DND-41 (cell line): ENCODE results near the gene SNAP29.

Experiments used
- ATAC-seq: fragments of 200-7000 bp; cut with Tn5 transposase; 3 replicates; pipeline ENCODE4 v1.9.1; 2021; ENCODE audit warnings: low read depth; ENCODE audit not compliant: insufficient read depth
- DNase-seq: peaks from one replicate; pipeline ENCODE4 v3.0.0-alpha.2; 2020
- H2AFZ ChIP-seq: 2 replicates; pipeline ENCODE4 v1.6.0; 2012; ENCODE audit warnings: low read depth, low read length
- H3K27ac ChIP-seq: 2 replicates; pipeline ENCODE4 v1.5.1; 2012; ENCODE audit warnings: low read length, inconsistent platforms
- H3K27me3 ChIP-seq: fragments of 200-600 bp; sonication (generic); 2 replicates; pipeline ENCODE4 v1.6.0; 2012; ENCODE audit warnings: low read length, mild to moderate bottlenecking, inconsistent platforms; ENCODE audit not compliant: insufficient read depth, poor library complexity
- H3K36me3 ChIP-seq: 2 replicates; pipeline ENCODE4 v1.5.1; 2012; ENCODE audit warnings: low read length, inconsistent platforms; ENCODE audit not compliant: insufficient read depth
- H3K4me1 ChIP-seq: 2 replicates; pipeline ENCODE4 v1.5.1; 2012; ENCODE audit warnings: mild to moderate bottlenecking, low read length; ENCODE audit not compliant: insufficient read depth
- H3K4me2 ChIP-seq: 2 replicates; pipeline ENCODE4 v1.6.0; 2012; ENCODE audit warnings: mild to moderate bottlenecking, moderate library complexity, low read length, inconsistent platforms; ENCODE audit not compliant: insufficient read depth
- H3K4me3 ChIP-seq, 2 experiments: fragments of 200-600 bp in 1 of 2; shearing (Covaris generic) in 1 of 2; 2 replicates each; pipeline ENCODE4 v1.5.1; 2012 to 2016; ENCODE audit warnings: inconsistent platforms in 2 of 2, low read length in 2 of 2, mild to moderate bottlenecking in 2 of 2, low read depth in 1 of 2, moderate library complexity in 1 of 2
- H3K79me2 ChIP-seq: 2 replicates; pipeline ENCODE4 v1.6.0; 2012; ENCODE audit warnings: low read length, inconsistent platforms; ENCODE audit not compliant: insufficient read depth
- H3K9ac ChIP-seq: 2 replicates; pipeline ENCODE4 v1.6.0; 2012; ENCODE audit warnings: low read depth, mild to moderate bottlenecking, inconsistent platforms, low read length, moderate library complexity
- H3K9me3 ChIP-seq: 2 replicates; pipeline ENCODE4 v1.5.1; 2012; ENCODE audit warnings: low read length, moderate library complexity, mild to moderate bottlenecking, inconsistent platforms; ENCODE audit not compliant: insufficient read depth, severe bottlenecking
- H4K20me1 ChIP-seq: 2 replicates; pipeline ENCODE4 v1.6.0; 2012; ENCODE audit warnings: low read length; ENCODE audit not compliant: insufficient read depth
- CTCF ChIP-seq: IDR thresholded peaks from 2 replicates; pipeline ENCODE4 v1.5.1; 2012; ENCODE audit warnings: borderline replicate concordance, low read length, moderate library complexity, mild to moderate bottlenecking; ENCODE audit not compliant: poor library complexity, severe bottlenecking; ENCODE audit errors: extremely low read depth
- EZH2 ChIP-seq: IDR thresholded peaks from 3 replicates; pipeline ENCODE4 v1.6.1; 2012; ENCODE audit warnings: borderline replicate concordance, low read depth, mild to moderate bottlenecking, moderate library complexity, low read length, inconsistent platforms; ENCODE audit not compliant: severe bottlenecking

The SNAP29 gene

GRCh38 chr22:20833225-20833665 is 25.6 kb upstream of the SNAP29 start:
- Histone ChIP-seq H3K27ac (no peak overlapping the region), H3K4me3 (no peak overlapping the region), H3K27me3 (no peaks in the 10 kb centered on the region), H3K79me2 (peaks cover 38% of the 10 kb centered on the region), H3K9me3 (no peaks in the 10 kb centered on the region), H3K36me3 (peaks cover 57% of the 10 kb centered on the region), H4K20me1 (peaks cover 12% of the 10 kb centered on the region; the same call in 1 of the 2 replicates), H3K4me2 (no peak overlapping the region), H3K4me1 (peaks cover 20% of the 10 kb centered on the region), H3K9ac (no peak overlapping the region), H2AFZ (no peak overlapping the region)
- TF ChIP-seq EZH2 (no peak), CTCF (no peak)
- ATAC-seq (no peak), DNase-seq (no peak)

- DNase-seq = no peak
- Histone ChIP-seq H3K9me3 (no peaks in the 10 kb centered on the region), H3K9ac (no peak overlapping the region), H3K4me1 (peaks cover 20% of the 10 kb centered on the region), H4K20me1 (peaks cover 14% of the 10 kb centered on the region; the same call in 1 of the 2 replicates), H2AFZ (no peak overlapping the region), H3K36me3 (peaks cover 52% of the 10 kb centered on the region), H3K27me3 (no peaks in the 10 kb centered on the region), H3K4me3 (no peak overlapping the region), H3K79me2 (peaks cover 47% of the 10 kb centered on the region), H3K27ac (no peak overlapping the region), H3K4me2 (no peak overlapping the region)
- no peak for TF ChIP-seq EZH2
- no peak for TF ChIP-seq CTCF
- no peak for ATAC-seq
Observed at GRCh38 chr22:20834206-20834605, 24.6 kb upstream of the SNAP29 start.

GRCh38 chr22:20834725-20835124 is 24.1 kb upstream of the SNAP29 start:
- no peak overlapping the region for H3K9ac ChIP-seq
- H3K27me3 ChIP-seq = no peaks in the 10 kb centered on the region
- H4K20me1 ChIP-seq = peaks cover 18% of the 10 kb centered on the region; the same call in 1 of the 2 replicates
- no peak for TF ChIP-seq CTCF
- no peak for TF ChIP-seq EZH2
- ATAC-seq (no peak), DNase-seq (no peak)
- H2AFZ ChIP-seq = no peak overlapping the region
- peaks cover 52% of the 10 kb centered on the region for H3K79me2 ChIP-seq
- H3K36me3 ChIP-seq = peaks cover 52% of the 10 kb centered on the region
- H3K9me3 ChIP-seq = no peaks in the 10 kb centered on the region
- no peak overlapping the region for H3K4me3 ChIP-seq
- H3K4me2 ChIP-seq = no peak overlapping the region
- no peak overlapping the region for H3K27ac ChIP-seq
- H3K4me1 ChIP-seq = peaks cover 20% of the 10 kb centered on the region
